ENCODE measurements around the gene GMCL1. TPM values are rescaled to one million over a fixed set of nuclear protein-coding genes. Genes with fewer than 3 reads are reported as not detected.

The GMCL1 gene
- total RNA-seq, 1 experiment from 2014 or later, result 21.6 TPM

GRCh38 chr2:69888451-69888850 lies 59.0 kb downstream of the GMCL1 start:
- TF ChIP-seq, protein P1, sequence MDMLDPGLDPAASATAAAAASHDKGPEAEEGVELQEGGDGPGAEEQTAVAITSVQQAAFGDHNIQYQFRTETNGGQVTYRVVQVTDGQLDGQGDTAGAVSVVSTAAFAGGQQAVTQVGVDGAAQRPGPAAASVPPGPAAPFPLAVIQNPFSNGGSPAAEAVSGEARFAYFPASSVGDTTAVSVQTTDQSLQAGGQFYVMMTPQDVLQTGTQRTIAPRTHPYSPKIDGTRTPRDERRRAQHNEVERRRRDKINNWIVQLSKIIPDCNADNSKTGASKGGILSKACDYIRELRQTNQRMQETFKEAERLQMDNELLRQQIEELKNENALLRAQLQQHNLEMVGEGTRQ (CRISPR knock-in tag; IDR thresholded peaks at IDR 0.05), result no peak
- TF ChIP-seq JUN (CRISPR knock-in tag; IDR thresholded peaks at IDR 0.05), result no peak
- no peak for TF ChIP-seq SP1 (CRISPR knock-in tag; conservative IDR thresholded peaks at IDR 0.05)
- no peak for TF ChIP-seq SMAD4 (CRISPR knock-in tag; IDR thresholded peaks at IDR 0.05)
- no peak for TF ChIP-seq RELA (CRISPR knock-in tag; IDR thresholded peaks at IDR 0.05; ENCODE audit: borderline replicate concordance)
- TF ChIP-seq MAX (CRISPR knock-in tag; IDR thresholded peaks at IDR 0.05), result no peak
- no peak for TF ChIP-seq ZNF425 (CRISPR knock-in tag; conservative IDR thresholded peaks at IDR 0.05)
- no peak for TF ChIP-seq FOXJ3 (CRISPR knock-in tag; IDR thresholded peaks at IDR 0.05; ENCODE audit: borderline replicate concordance)
- no peak for TF ChIP-seq ZNF317 (CRISPR knock-in tag; IDR thresholded peaks at IDR 0.05; ENCODE audit: borderline replicate concordance, low read depth)
- no peak for TF ChIP-seq SOX15 (CRISPR knock-in tag; IDR thresholded peaks at IDR 0.05)
- no peak for TF ChIP-seq ZNF232 (CRISPR knock-in tag; IDR thresholded peaks at IDR 0.05)
- TF ChIP-seq AR (CRISPR knock-in tag; IDR thresholded peaks at IDR 0.05), result no peak
- no peak for TF ChIP-seq E2F4 (CRISPR knock-in tag; IDR thresholded peaks at IDR 0.05; ENCODE audit: borderline replicate concordance, low read depth)
- TF ChIP-seq TP53 (CRISPR knock-in tag; IDR thresholded peaks at IDR 0.05), result no peak
- no peak for TF ChIP-seq ERG (CRISPR knock-in tag; IDR thresholded peaks at IDR 0.05)
- no peak for TF ChIP-seq FOXK1 (CRISPR knock-in tag; IDR thresholded peaks at IDR 0.05)
- no peak for TF ChIP-seq ATF1 (CRISPR knock-in tag; IDR thresholded peaks at IDR 0.05)
- no peak for TF ChIP-seq ZNF219 (CRISPR knock-in tag; IDR thresholded peaks at IDR 0.05; ENCODE audit: borderline replicate concordance)
- Mint-ChIP-seq H3K27ac (no peak overlapping the region), H3K27me3 (ENCODE audit: low read depth) (peaks cover 4% of the 10 kb centered on the region; the same call in 1 of the 2 replicates), H3K4me1 (no peaks in the 10 kb centered on the region), H3K36me3 (no peaks in the 10 kb centered on the region), H3K9me3 (peaks cover 11% of the 10 kb centered on the region), H3K4me3 (no peak overlapping the region)
- CTCF ChIA-PET, result no interaction called here
- DNase-seq (ENCODE audit: low spot score) (no peak), ATAC-seq (no peak)
- POLR2A ChIA-PET, result no interaction called here

GRCh38 chr2:69889302-69889701 lies 59.8 kb downstream of the GMCL1 start:
- H3K27me3 Mint-ChIP-seq (ENCODE audit: low read depth), result peaks cover 4% of the 10 kb centered on the region; the same call in 1 of the 2 replicates
- DNase-seq (ENCODE audit: low spot score) (no peak), ATAC-seq (no peak)
- H3K4me3 Mint-ChIP-seq, result no peak overlapping the region
- no peaks in the 10 kb centered on the region for H3K4me1 Mint-ChIP-seq
- ChIA-PET CTCF (no interaction called here), POLR2A (no interaction called here)
- peaks cover 2% of the 10 kb centered on the region; the same call in 1 of the 2 replicates for H3K36me3 Mint-ChIP-seq
- no peak overlapping the region for H3K27ac Mint-ChIP-seq
- peaks cover 11% of the 10 kb centered on the region for H3K9me3 Mint-ChIP-seq
- TF ChIP-seq ZNF232 (CRISPR knock-in tag; IDR thresholded peaks at IDR 0.05) (no peak), ZNF281 (CRISPR knock-in tag; IDR thresholded peaks at IDR 0.05) (no peak), AFF4 (CRISPR knock-in tag; IDR thresholded peaks at IDR 0.05; ENCODE audit: borderline replicate concordance) (no peak), NFYB (CRISPR knock-in tag; conservative IDR thresholded peaks at IDR 0.05; ENCODE audit: low read depth) (no peak)
